ENCODE results near the gene CD70.

The CD70 gene

GRCh38 chr19:6540918-6541689 is 49.8 kb downstream of the CD70 start:
- Histone ChIP-seq H3K36me3 (replicated peaks) (peaks cover 6% of the 10 kb centered on the region), H3K4me1 (peaks cover 4% of the 10 kb centered on the region; the same call in 1 of the 2 replicates), H3K9me3 (no peaks in the 10 kb centered on the region; the same call in none of the 2 replicates), H3K4me3 (no peak overlapping the region), H3K27me3 (ENCODE audit: low read depth) (no peaks in the 10 kb centered on the region)
- no peak for DNase-seq (ENCODE audit: low spot score in 2 of 2)
- in situ Hi-C loops (cut with MboI; ENCODE audit: low sequenced_read_pairs): no loop called here

DNA sequence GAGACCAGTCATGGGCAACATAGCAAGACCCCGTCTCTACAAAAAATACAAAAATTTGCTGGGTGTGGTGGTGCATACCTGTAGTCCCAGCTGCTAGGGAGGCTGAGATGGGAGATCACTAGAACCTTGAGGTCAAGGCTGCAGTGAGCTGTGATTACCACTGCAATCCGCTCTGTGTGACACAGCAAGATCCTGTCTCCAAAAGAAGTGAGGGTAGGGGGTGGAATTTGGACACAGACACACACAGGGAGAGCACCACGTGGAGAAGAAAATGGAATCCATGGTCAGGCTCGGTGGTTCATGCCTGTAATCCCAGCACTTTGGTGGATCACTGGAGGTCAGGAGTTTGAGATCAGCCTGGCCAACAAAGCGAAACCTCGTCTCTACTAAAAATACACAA is 51.4 kb downstream of the CD70 start:
- Histone ChIP-seq H3K4me1 (peaks cover 4% of the 10 kb centered on the region; the same call in 1 of the 2 replicates), H3K27me3 (ENCODE audit: low read depth) (no peaks in the 10 kb centered on the region), H3K9me3 (no peaks in the 10 kb centered on the region; the same call in none of the 2 replicates), H3K4me3 (no peak overlapping the region), H3K36me3 (replicated peaks) (peaks cover 20% of the 10 kb centered on the region)
- no peak for DNase-seq (ENCODE audit: low spot score in 2 of 2)
- in situ Hi-C loops (cut with MboI; ENCODE audit: low sequenced_read_pairs): no loop called here

Data from HAP-1 (cell line).